NCI-H510A (cell line): ENCODE results near the gene ALDH3B1.

Source experiments
- DNase-seq: peaks from one replicate; lab custom pipeline; 2025; lab: John Stamatoyannopoulos, UW

ALDH3B1 gene

GRCh38 chr11:67998150-67999045, 11.7 kb upstream of the ALDH3B1 start:
- DNase-seq, result no peak

- no peak for DNase-seq
Observed at GRCh38 chr11:67999201-67999629, 10.9 kb upstream of the ALDH3B1 start.

- no peak for DNase-seq
Observed at GRCh38 chr11:67999704-68000103, 10.4 kb upstream of the ALDH3B1 start.

GRCh38 chr11:68002575-68002937, 7.6 kb upstream of the ALDH3B1 start:
- no peak for DNase-seq

- peak; percentile 47 for DNase-seq
Observed at GRCh38 chr11:68002938-68003845, 6.9 kb upstream of the ALDH3B1 start.

- peak; percentile 85 for DNase-seq
Observed at GRCh38 chr11:68003846-68004550, 6.1 kb upstream of the ALDH3B1 start, which contains the start of gene UNC93B1. Gene UNC93B1, minus strand, starts transcription at chr11:68004097. Its CDS starts 54 bp downstream, at chr11:68004043.

GRCh38 chr11:68004551-68005335, 5.4 kb upstream of the ALDH3B1 start:
- peak; percentile 23 for DNase-seq

- no peak for DNase-seq
Observed at GRCh38 chr11:68006606-68007166, 3.4 kb upstream of the ALDH3B1 start.

GRCh38 chr11:68007498-68008380, 2.4 kb upstream of the ALDH3B1 start:
- DNase-seq, result no peak

GRCh38 chr11:68008381-68009337, 1.5 kb upstream of the ALDH3B1 start:
- DNase-seq, result peak; percentile 52

GRCh38 chr11:68009391-68010089, 587 bp upstream of the ALDH3B1 start:
- no peak for DNase-seq

GRCh38 chr11:68011051-68011943, 1.2 kb downstream of the ALDH3B1 start:
- no peak for DNase-seq

- DNase-seq, result no peak
Observed at GRCh38 chr11:68012044-68012842, 2.1 kb downstream of the ALDH3B1 start.

- no peak for DNase-seq
Observed at GRCh38 chr11:68012843-68013610, 2.9 kb downstream of the ALDH3B1 start.

GRCh38 chr11:68013611-68014156, 3.6 kb downstream of the ALDH3B1 start:
- DNase-seq, result peak; percentile 34
